Left lung (tissue), 10 donors: ENCODE results near the gene ZBTB22. TPM values are rescaled to one million over a fixed set of nuclear protein-coding genes. Genes with fewer than 3 reads are reported as not detected.

Experiments
- ATAC-seq: fragments of 200-7000 bp; cut with Tn5 transposase; one replicate; pipeline ENCODE4 v1.9.1; 2020; ENCODE audit warnings: moderate library complexity
- DNase-seq, 4 donors: peaks; one replicate each; pipeline ENCODE4 v3.0.0-alpha.2; 2013 to 2020
- H3K27ac ChIP-seq, 2 donors: fragments of 200-600 bp; sonication (generic) in 1 of 2; one replicate each; pipeline versions ENCODE4 v1.5.0 to v1.8.0; 2020 to 2021
- H3K27me3 ChIP-seq, 2 donors: fragments of 200-600 bp; sonication (generic) in 1 of 2; one replicate each; pipeline versions ENCODE4 v1.5.0 to v1.8.0; 2020 to 2021
- H3K36me3 ChIP-seq, 2 donors: fragments of 200-600 bp; sonication (generic) in 1 of 2; one replicate each; pipeline versions ENCODE4 v1.5.0 to v1.8.0; 2020 to 2021
- H3K4me1 ChIP-seq, 2 donors: fragments of 200-600 bp; one replicate each; pipeline ENCODE4 v1.8.0; 2021
- H3K4me3 ChIP-seq, 2 donors: fragments of 200-600 bp; sonication (generic) in 1 of 2; one replicate each; pipeline versions ENCODE4 v1.5.0 to v1.8.0; 2020 to 2021; ENCODE audit warnings: mild to moderate bottlenecking in 1 of 2
- H3K9me3 ChIP-seq, 2 donors: fragments of 200-600 bp; sonication (generic) in 1 of 2; one replicate each; pipeline versions ENCODE4 v1.5.0 to v1.8.0; 2020 to 2021
- intact Hi-C, 2 donors: fragments of 100-400 bp; cut with DNase I; formaldehyde crosslinking; loops; one replicate each; pipeline versions ENCODE4 v1.11.2 to v1.14.2; 2022
- polyA plus RNA-seq, 6 donors: library from polyadenylated mRNA; unstranded; fragments of 120-200 nt; gene quantifications; one replicate each; pipeline ENCODE4 v1.2.1, GENCODE V29; 2013; ENCODE audit not compliant: insufficient read length in 6 of 6
- total RNA-seq, 2 donors: library from RNA; stranded (reverse); fragmentation: NEBNext Ultra II Directional; extraction: Animal tissue kit (Norgen Biotek cat#: 25700); gene quantifications; one replicate each; pipeline ENCODE4 v1.2.1, GENCODE V29; 2021
- TF ChIP-seq, protein P1 (sequence below), 2 donors: fragments of 200-600 bp; sonication (generic) in 1 of 2; IDR thresholded peaks; one replicate each; pipeline versions ENCODE4 v1.5.0 to v1.8.0; 2021; ENCODE audit warnings: antibody characterized with exemption in 2 of 2
- donor health status: DM: no; HTN: yes; CAD: no.
- donor health status: DM: no; HTN: no; CAD: no.

Gene ZBTB22
- total and polyA plus RNA-seq, 8 donors = 17.3 to 29.3 (median 25.3) TPM

DNA sequence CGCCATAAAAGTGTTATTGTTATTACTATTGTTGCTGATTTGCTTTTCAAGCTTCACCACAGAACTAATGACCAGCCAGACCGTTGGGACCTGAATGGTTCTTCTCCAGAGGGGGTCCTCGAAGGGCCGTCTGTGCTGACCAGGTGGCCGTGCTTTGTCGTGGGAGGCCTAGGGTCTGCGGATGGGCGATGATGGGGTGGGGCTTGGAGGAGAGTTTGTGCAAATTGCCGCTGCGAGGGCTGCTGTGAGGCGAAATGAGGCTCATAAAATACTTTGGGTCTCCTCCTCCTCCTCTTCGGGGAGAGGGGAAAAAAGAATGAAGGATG is 6.0 kb upstream of the ZBTB22 start:
- Histone ChIP-seq H3K9me3 (no peaks in the 10 kb centered on the region), H3K27me3 (no peaks in the 10 kb centered on the region), H3K36me3 (peaks cover 0 to 28% of the 10 kb centered on the region in 2 donors), H3K4me1 (peaks cover 17 to 49% of the 10 kb centered on the region in 2 donors), H3K27ac (peak overlapping the region; percentile 78 to 87), H3K4me3 (peak overlapping the region; percentile 73 to 74)
- DNase-seq = no peak
- intact Hi-C loops = no loop called here
- ATAC-seq = no peak
- TF ChIP-seq, protein P1, sequence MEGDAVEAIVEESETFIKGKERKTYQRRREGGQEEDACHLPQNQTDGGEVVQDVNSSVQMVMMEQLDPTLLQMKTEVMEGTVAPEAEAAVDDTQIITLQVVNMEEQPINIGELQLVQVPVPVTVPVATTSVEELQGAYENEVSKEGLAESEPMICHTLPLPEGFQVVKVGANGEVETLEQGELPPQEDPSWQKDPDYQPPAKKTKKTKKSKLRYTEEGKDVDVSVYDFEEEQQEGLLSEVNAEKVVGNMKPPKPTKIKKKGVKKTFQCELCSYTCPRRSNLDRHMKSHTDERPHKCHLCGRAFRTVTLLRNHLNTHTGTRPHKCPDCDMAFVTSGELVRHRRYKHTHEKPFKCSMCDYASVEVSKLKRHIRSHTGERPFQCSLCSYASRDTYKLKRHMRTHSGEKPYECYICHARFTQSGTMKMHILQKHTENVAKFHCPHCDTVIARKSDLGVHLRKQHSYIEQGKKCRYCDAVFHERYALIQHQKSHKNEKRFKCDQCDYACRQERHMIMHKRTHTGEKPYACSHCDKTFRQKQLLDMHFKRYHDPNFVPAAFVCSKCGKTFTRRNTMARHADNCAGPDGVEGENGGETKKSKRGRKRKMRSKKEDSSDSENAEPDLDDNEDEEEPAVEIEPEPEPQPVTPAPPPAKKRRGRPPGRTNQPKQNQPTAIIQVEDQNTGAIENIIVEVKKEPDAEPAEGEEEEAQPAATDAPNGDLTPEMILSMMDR (IDR thresholded peaks at IDR 0.05) = no peak

DNA sequence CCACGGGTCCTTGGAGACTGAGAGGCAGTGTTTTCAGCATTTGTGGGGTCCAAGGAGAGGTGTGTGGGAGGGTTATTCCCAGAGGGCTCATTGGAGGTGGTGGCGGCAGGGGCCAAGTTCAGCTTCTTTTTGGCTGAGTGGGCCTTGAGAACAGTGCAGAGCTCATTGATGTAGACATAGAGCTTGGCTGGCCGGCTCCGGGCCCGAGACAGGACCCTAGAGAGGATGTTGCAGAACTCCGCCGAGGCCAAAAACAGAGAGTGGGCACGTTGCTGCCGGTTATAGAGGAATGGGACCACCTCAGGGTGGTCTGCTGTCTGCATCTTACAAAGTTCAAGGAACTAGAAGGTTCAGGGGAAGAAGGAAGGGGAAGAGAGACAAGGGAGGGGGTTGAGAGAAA is 3.7 kb upstream of the ZBTB22 start:
- Histone ChIP-seq H3K27me3 (no peaks in the 10 kb centered on the region), H3K4me3 (peak overlapping the region in 1 of 2 donors; percentile 74), H3K4me1 (peaks cover 28 to 65% of the 10 kb centered on the region in 2 donors), H3K27ac (peak overlapping the region in 1 of 2 donors; percentile 87), H3K36me3 (peaks cover 0 to 34% of the 10 kb centered on the region in 2 donors), H3K9me3 (no peaks in the 10 kb centered on the region)
- TF ChIP-seq, protein P1 (IDR thresholded peaks at IDR 0.05) = no peak
- ATAC-seq (no peak), DNase-seq (no peak)
- intact Hi-C loops = no loop called here

DNA sequence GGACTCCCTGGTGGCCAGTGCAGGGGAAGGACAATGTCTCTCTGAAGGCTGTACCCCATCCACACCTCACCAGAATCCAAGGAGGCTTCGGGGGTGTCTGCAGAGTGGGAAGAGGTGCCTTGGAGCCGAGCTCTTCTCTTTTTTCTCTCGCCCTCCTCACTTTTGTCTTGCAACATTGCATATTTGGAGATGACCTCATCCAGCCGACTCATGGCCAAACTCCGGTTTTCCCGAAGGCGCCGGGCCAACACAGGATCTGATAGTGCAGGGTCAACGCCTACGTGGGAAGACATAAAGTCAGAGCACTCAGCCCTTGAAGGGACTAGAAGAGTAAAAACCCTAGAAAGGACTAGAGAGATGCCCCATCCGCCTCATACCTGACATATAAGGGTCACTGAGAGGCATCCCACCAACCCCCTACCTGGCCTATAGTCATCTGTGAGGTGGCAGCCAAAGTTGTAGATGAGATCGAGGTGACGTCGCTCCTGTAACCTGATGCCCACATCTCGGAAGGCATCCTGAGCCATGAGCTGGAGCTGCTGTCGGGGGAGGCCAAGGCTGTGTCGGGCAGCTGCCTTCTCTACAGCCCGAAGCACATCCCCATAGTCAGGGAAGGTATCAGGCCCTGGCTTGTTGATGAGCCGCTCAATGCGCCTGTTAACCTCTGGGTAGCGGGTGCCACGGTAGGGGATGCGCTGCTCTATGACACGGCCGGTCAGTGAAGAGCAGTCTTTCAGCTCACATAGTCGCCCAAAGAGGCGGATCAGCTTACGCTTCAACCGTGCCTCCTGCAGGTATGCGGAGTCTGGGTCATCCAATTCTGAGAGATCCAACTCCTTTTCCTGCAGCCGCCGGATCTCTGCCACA is 3.0 kb upstream of the ZBTB22 start:
- Histone ChIP-seq H3K36me3 (peaks cover 0 to 39% of the 10 kb centered on the region in 2 donors), H3K27ac (peak overlapping the region; percentile 26 to 50), H3K9me3 (no peaks in the 10 kb centered on the region), H3K4me3 (peak overlapping the region in 1 of 2 donors; percentile 74), H3K27me3 (no peaks in the 10 kb centered on the region), H3K4me1 (peaks cover 28 to 71% of the 10 kb centered on the region in 2 donors)
- ATAC-seq (no peak), DNase-seq (peak in 1 of 4 donors; percentile 55)
- TF ChIP-seq, protein P1 (IDR thresholded peaks at IDR 0.05) = no peak
- intact Hi-C loops = no loop called here

DNA sequence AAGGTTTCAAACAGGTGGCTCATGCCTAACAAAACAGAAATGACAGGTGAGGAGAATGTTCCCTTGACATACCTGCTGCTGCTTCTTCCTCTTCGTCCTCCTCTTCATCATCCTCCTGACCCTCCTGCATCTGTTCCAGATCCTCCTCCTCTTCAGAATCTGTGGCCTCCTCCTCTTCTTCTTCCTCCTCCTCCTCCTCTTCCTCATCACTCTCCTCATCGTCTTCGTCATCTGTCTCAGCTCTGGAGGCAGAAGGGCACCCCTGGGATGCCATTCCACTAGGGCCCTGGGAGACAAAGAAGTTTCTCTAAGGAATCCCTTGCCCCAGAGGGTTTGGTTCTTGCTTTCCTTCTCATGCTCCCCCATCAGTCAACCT is 2.4 kb upstream of the ZBTB22 start:
- H3K27ac ChIP-seq = peak overlapping the region in 1 of 2 donors; percentile 50
- no peak overlapping the region for H3K4me3 ChIP-seq
- TF ChIP-seq, protein P1 (IDR thresholded peaks at IDR 0.05) = no peak
- H3K9me3 ChIP-seq = no peaks in the 10 kb centered on the region
- peaks cover 0 to 39% of the 10 kb centered on the region in 2 donors for H3K36me3 ChIP-seq
- intact Hi-C loops = loop anchor here in 1 of 2 donors (10.0 kb wide), 1 partner anchor 95 kb away; the partner anchor contains the start of genes CUTA and PHF1
- ATAC-seq = no peak
- H3K4me1 ChIP-seq = peaks cover 32 to 78% of the 10 kb centered on the region in 2 donors
- no peak for DNase-seq
- no peaks in the 10 kb centered on the region for H3K27me3 ChIP-seq

DNA sequence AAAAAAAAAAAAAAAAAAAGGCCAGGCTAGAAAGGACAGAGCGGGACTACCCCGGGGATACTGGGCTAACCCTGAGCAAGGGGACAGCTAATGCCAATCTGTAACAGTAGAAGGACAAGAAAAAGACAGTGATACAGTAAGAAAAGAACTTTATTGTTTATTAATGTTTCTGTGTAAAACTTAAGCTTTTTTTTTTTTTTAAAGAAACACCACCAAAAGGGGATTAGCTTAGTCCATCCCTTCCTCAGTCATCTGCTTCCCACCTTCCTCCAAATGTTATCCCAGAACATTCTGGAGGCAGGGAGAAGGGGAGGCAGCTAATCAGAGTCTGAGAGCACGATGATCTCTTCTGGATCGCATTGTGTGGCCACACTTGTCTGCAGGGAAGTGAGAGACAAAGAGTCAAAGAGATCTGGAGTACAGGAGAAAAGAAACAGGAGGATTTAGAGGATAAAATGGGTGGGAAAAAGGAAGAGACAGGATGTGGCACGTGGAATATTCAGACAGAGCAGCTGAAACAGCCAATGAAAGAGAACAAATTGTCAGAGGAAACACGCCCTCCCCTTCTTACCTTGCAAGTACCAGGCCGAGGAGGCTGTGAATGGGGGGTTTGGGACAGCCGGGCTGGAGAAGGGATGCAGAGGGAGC is 1.0 kb upstream of the ZBTB22 start:
- Histone ChIP-seq H3K27me3 (no peaks in the 10 kb centered on the region), H3K36me3 (peaks cover 0 to 39% of the 10 kb centered on the region in 2 donors), H3K4me3 (peak overlapping the region; percentile 53 to 68), H3K27ac (peak overlapping the region; percentile 85 to 86), H3K9me3 (no peaks in the 10 kb centered on the region), H3K4me1 (peaks cover 32 to 74% of the 10 kb centered on the region in 2 donors)
- intact Hi-C loops = loop anchor here in 1 of 2 donors (10.0 kb wide), 1 partner anchor 96 kb away; the partner anchor contains the start of genes CUTA and PHF1
- no peak for DNase-seq
- ATAC-seq = no peak
- TF ChIP-seq, protein P1 (IDR thresholded peaks at IDR 0.05) = no peak
